C4-2B (cell line): ENCODE measurements around the gene PDCD5.

Experiments used
- H3K27ac ChIP-seq: fragments of 450-650 bp; 2 replicates; pipeline ENCODE4 v1.5.1; 2017
- CTCF ChIP-seq: fragments of 450-650 bp; conservative IDR thresholded peaks from 2 replicates; pipeline ENCODE4 v1.5.1; 2017; ENCODE audit warnings: mild to moderate bottlenecking
- ZFX ChIP-seq: fragments of 450-650 bp; IDR thresholded peaks from 2 replicates; pipeline ENCODE4 v1.6.1; 2017

The PDCD5 gene

GRCh38 chr19:32606289-32606688 lies 25.3 kb downstream of the PDCD5 start:
- TF ChIP-seq CTCF (no peak), ZFX (no peak)
- no peak overlapping the region for H3K27ac ChIP-seq

GRCh38 chr19:32607479-32607878 lies 26.5 kb downstream of the PDCD5 start:
- no peak for TF ChIP-seq ZFX
- TF ChIP-seq CTCF, result no peak
- no peak overlapping the region for H3K27ac ChIP-seq

GRCh38 chr19:32611161-32611560 lies 30.2 kb downstream of the PDCD5 start:
- no peak for TF ChIP-seq CTCF
- no peak for TF ChIP-seq ZFX
- no peak overlapping the region for H3K27ac ChIP-seq

GRCh38 chr19:32613008-32613407 lies 32.0 kb downstream of the PDCD5 start:
- TF ChIP-seq CTCF (no peak), ZFX (no peak)
- H3K27ac ChIP-seq, result no peak overlapping the region

GRCh38 chr19:32614916-32615315 lies 33.9 kb downstream of the PDCD5 start:
- TF ChIP-seq ZFX, result no peak
- no peak for TF ChIP-seq CTCF
- H3K27ac ChIP-seq, result no peak overlapping the region

GRCh38 chr19:32615569-32615968 lies 34.6 kb downstream of the PDCD5 start:
- H3K27ac ChIP-seq, result no peak overlapping the region
- TF ChIP-seq ZFX, result no peak
- TF ChIP-seq CTCF, result no peak

- no peak overlapping the region for H3K27ac ChIP-seq
- no peak for TF ChIP-seq CTCF
- no peak for TF ChIP-seq ZFX
These were observed 38.2 kb downstream of the PDCD5 start for GRCh38 chr19:32619051-32619685.
